HCT116 (cell line): ENCODE measurements around the gene RIPK3.

Source experiments
- EZH2 ChIP-seq: fragments of 200-600 bp; sonication (generic); IDR thresholded peaks from 2 replicates; pipeline ENCODE4 v1.6.1; 2017; ENCODE audit warnings: antibody characterized with exemption, mixed run types
- EZH2phosphoT487 ChIP-seq: fragments of 200-600 bp; IDR thresholded peaks from 2 replicates; pipeline ENCODE4 v1.6.1; 2018; ENCODE audit warnings: antibody characterized with exemption, borderline replicate concordance
- POLR2A ChIP-seq: IDR thresholded peaks from 2 replicates; pipeline ENCODE4 v1.7.0; 2011; ENCODE audit warnings: borderline replicate concordance; ENCODE audit not compliant: insufficient read depth, insufficient read length; ENCODE audit errors: extremely low read depth

DNA sequence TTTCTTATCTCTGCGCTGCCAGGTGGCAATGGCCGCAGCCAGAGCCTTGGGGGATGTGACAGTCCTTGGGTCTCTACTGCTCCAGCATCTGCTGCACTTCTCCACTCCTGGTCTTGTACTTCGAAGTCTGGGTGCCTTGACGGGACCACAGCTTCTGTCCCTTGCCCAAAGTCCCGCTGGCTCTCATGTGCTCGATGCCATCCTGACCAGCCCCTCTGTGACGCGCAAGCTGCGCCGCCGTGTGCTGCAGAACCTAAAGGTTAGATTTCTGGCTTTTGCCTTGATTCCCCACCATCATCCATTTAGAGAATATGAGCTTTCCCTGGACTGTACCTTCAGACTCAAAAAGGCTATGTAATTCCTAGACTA, 35.8 kb downstream of the RIPK3 start:
- TF ChIP-seq EZH2phosphoT487 (no peak), EZH2 (no peak), POLR2A (no peak)
